ENCODE results near the gene PALM.
"Not testable (repeated sequence)": the region's sequence is repeated elsewhere in the genome, so short reads cannot be mapped to it uniquely, and the experiment has no call there.

Gene PALM

DNA sequence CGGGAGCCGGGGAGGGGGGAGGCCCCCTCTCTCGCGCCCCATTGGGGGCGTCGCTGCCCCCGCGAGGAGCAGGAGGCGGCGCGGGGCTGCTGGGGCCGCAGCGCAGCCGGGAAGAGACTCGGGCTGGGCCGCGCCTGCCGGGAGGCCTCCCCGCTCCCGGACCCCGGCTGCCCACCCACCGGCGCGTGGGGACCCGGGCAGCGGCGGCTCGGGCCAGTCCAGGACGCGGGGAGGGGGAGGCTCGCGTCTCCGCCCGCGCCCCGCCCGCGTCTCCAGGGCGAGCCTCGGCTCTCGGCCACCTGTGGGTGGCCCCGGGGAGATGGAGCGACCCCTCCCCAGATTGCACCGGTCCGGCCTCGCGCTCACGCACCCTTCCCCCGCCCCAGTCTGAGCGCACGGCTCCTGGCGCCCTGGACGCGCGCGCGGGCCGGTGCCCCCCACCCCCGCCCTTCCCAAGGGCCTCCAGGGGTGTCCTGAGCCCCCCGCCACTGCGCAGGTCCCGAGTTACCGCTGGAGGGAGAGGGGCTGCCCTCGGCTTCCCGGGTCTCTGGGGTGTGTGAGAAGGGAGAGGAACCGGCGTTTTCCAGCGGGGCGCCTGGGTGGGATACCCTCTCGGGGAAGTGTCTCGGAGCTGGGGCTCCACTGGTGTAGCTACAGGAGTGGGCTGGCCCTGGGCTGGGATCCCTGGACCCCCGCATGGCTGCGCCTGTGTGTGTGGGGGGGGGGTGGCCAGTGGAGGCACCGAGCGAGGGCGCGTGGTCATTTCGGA is 645 bp downstream of the PALM start:
- DNase-seq (ENCODE audit: low read depth), result no peak

DNA sequence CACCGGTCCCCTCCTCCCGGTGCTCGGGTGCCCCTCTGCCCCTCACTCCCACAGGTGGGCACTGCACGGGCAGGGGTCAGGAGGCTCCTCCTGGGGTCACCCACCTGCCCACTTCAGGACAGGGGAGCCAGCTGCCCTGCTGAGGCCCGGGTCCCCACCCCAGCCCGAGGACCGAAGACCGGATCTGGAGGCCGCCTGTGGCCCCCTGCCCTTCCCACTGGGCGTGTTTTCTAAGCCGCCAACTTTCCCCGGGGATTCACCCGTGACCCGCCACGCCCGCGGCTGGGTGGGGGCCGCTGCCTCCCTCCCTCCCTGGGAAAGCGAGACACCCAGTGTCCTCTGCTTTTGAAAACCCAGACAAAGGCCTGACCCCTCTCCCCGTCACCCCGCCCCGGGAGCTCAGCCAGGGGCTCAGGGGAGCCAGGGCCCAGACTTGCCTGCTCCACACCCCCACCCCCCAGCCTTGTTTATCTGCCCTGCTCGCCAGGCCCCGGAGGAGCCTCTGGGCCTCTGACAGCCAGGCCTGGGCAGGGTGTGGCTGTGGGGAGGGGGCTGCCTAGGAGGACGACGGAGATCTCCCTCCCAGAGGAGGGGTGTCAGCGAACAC is 1.3 kb downstream of the PALM start:
- DNase-seq (ENCODE audit: low read depth), result no peak

DNA sequence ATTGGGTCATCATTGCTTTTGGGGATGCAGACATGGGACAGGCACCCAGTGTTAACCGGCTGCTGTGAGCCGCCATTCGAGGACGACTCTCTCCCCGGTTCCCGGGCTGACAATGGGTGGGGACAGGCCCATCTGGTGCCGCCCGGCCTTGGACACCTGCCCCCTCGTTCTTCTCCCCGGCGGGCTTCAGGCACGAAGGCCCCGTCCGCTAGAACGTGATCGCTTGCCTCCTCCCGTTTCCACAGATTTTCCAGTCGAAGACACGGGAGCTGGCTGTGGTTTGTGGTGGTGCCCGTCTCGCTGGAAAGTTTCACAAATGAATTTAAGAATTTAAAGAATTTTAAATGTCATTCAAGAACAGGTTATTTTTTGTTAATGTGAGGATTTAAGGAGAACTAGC is 2.0 kb downstream of the PALM start:
- no peak for DNase-seq (ENCODE audit: low read depth)

DNA sequence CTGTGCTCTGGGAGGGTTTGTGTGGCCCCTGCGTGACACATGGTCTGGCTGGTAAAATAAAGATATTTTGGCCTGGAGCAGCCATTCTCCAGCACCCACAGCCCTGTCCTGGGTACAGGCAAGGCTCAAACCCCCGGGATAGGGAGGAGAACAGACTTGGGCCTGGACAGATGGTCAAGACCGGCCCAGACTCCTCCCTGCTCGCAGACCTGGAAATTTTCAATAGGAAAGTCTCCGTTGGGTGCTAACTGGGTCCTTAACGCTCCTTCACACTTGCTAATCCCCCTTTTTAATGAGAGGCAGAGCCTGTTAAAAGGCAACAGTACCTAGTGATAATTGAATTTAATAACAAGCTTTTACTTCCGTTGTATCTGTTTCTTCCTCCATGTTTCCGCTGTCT is 2.5 kb downstream of the PALM start:
- DNase-seq (ENCODE audit: low read depth), result no peak

DNA sequence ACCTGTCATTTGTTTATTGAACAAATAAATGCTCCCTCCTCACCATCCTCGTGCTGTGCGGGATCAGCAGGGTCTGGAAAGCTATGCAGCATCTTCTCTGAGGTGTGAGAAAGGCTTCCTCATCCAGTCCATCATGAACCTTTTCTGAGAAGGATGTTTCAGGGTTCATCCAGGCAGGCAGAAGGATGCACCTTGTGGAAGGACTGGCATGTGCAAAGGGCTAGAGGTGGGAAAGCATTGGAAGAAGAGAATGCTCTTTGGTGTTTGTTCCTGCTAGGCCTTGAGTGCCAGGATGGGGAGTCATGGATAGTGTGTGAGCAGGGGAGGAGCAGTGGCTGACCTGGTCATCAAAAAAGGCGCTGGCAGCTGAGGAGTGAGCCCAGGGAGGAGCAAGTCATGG is 6.6 kb downstream of the PALM start:
- DNase-seq (ENCODE audit: low read depth), result no peak

DNA sequence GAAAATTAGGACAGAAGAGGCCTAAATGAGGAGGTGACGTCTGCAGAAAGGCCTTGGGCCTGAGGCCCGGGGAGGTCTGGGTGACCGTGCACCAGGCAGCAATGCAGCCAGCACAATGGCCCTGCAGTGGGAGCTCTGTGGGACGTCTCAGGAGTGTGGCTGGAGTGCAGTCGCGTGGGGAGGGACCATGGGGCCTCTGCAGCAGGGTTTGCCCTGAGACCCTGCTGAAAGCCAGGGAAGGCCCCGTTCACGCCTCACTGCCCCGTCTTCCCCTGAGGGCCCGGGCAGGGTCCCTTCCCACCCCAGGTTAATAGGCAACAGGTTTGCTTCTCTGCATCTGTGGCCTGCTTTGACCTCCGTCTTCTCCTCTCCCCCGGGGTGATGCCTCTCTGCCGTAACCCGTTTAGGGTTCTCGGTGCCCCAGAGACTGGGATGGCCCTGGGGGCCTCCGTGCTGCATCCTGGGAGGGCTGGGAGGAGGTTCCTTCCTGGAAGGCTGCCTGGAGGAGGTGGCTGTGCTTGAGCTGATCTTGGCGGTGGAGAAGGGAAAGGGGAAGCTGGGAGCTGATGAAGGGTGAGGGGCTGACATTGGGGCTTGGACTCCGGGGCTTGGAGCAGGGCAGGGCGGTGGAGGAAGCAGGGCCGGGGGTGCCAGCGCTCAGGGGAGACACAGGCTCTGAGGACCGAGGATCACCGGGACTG is 9.7 kb downstream of the PALM start:
- no peak for DNase-seq (ENCODE audit: low read depth)

DNA sequence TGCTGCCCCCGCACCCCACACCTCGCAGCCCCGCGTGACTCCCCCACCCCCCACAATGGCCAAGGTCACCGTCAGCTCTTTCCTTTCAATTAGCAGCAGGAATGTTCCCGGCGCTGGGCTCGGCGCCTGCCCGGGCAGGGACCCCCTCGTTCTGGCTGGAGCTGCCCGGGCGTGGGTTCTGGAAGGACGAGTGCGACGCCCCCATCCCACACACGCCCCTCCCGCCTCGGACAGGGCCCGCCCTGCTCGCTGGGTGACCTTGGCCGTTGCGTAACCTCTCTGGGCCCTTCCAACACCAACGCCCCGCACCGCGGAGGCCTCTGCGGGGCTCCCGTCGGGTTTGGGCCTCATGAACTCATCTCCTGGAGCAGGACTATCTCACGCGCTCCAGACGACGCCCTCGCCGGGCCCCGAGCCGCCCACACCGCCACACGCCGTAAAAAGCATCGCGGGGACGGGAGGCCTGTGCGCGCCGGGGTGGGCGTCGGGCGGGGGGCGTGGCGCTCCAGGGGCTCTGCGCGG is 10.3 kb downstream of the PALM start:
- no peak for DNase-seq (ENCODE audit: low read depth)

DNA sequence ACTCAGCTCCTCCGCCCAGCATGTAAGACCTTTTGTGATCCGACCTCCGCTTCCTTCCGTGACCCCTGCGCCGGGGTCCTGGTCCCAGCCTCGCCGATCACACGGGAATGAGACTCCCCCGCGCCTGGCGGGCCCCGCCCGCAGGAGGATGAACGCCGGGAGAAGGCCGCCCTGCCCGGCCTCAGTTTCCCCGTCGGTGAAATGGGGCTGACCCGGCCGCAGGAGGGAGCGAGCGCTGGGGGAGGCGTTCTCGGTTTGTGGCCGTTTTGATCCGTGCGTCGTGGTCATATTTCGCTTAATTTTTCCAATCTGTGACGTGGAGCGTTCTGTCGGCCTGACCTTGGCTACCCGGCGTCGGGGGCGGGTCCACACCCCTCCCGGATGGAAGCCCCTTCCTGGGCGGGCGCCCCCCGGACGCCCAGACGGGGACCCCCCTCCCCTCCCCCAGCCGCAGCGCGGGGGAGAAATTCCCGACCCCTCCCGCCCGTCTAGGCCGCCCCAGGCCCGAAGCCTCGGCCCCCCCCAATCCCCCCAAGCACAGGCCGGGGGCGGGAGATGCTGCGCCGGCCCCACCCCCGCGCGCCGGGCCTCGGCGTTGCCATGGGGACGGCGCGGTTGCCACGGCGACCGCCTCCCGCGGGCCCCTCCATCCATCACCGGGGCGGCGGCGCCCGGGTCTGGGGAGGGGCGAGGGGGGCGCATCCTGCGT is 11.1 kb downstream of the PALM start:
- DNase-seq (ENCODE audit: low read depth), result no peak

DNA sequence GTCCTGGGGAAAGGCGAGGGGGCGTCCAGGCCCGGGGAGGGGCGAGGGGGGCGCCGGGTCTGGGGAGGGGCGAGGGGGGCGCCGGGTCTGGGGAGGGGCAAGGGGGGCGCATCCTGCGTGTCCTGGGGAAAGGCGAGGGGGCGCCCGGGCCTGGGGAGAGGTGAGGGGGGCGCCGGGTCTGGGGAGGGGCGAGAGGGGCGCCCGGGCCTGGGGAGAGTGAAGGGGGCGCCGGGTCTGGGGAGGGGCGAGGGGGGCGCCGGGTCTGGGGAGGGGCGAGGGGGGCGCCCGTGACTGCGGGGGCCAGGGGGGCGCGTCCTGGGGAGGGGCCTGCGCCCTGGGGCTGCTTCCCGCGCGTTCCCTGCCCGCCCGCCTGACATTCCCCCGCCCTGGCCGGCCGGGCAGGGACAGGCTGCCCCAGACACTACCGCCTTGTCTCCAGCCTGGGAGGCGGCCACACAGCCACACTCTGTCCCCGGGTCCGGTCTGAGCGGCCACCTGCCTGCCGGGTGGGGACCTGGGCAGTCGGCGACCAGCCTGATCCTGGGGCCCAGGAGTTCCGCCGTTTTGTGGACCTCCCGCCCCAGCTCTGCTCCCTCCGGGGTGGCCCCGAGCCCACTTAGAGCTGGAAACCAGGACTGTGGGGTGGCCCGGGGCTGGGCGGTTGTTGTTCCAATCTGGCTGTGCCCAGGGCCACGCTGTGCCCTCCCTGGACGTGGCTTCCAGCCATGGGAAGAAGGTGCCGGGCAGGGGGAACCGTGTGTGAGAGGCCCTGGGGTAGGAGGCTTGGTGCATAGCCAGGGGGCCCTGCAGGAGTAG is 11.8 kb downstream of the PALM start:
- no peak for DNase-seq (ENCODE audit: low read depth)

DNA sequence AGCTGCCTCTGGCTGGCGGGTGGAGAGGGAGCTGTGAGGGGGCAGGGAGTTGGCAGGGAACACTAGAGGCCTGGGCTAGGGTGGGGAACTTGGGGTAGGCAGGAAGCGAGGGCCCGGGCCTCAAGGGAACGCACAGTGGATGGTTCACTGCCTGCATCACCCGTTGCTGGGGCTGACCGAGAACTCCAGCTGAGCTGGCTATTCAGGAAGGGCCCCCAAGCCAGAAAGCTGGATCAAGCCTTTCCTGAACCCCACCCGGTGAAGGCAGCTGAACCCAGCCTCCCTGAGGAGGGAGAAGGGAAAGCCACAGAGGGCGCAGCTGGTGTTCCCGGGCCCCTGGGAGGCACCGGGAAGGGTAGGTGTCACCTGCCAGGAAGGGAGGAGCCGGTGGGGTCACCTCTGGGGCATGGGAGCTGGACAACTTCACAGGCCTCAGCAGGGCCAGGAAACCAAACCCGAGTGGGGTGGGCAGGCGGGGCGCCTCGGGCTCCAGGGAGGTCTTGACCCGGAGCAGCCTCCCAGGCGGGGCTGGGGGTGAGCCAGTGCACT is 13.9 kb downstream of the PALM start:
- no peak for DNase-seq (ENCODE audit: low read depth)

DNA sequence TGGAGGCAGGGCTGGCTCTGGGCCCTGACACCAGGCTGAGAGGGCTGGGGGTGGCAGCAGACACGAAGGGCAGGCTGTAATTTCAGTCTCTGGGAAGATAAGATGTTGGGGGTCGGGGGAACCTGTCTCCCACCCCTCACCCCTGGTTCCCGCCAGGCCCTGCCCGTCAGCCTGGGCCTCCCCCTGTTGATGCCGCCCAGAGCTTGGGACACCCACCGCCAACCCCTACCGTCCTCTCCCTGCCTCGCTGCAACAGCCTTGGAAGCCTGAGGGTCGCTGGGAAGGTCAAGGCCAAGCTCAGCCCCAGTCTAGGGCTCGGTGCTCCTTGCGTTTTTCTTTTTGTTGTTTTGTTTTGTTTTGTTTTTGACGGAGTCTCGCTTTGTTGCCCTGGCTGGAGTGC is 14.5 kb downstream of the PALM start:
- DNase-seq (ENCODE audit: low read depth), result no peak

DNA sequence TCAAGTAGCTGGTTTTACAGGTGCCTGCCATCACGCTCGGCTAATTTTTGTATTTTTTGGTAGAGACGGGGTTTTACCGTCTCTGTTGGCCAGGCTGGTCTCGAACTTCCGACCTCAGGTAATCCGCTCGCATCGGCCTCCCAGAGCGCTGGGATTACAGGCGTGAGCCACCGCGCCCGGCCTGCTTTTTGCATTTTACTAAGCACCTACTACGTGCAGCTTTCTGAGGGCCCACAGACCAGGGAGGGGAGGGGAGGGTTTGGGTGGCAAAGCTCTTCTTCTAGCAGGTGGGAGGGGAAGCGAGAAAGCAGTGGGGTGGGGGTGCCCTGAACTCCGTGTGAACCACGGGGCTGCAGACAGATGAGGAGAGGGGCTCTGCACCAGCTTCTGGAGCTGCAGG is 15.0 kb downstream of the PALM start:
- DNase-seq (ENCODE audit: low read depth), result no peak

DNA sequence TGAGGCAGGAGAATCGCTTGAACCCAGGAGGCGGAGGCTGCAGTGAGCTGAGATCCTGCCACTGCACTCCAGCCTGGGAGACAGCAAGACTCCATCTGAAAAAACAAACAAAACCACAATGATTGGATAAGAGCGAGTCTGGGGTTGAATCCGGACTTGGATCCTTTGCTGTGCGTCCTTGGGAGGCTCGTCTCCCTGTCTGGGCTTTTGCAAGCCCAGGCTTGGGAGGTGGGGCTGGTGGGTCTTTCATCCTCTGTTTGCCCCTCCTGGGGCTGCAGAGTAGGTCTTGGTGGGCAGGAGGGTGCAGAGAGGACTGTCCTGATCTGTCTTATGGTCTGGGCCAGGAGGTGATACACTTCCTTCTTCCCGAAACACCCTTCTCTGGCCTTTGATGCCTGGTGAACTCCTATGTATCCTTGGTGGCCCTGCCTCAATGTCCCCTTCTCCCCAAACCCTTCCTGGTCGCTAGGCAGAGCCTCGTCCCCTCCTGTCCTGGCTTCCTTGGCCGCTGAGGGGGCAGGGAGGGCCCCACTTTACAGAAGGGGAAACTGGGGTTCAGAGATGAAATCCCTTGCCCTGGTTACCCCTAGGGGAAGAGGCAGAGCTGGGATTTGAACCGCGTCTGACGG is 16.8 kb downstream of the PALM start:
- no peak for DNase-seq (ENCODE audit: low read depth)

DNA sequence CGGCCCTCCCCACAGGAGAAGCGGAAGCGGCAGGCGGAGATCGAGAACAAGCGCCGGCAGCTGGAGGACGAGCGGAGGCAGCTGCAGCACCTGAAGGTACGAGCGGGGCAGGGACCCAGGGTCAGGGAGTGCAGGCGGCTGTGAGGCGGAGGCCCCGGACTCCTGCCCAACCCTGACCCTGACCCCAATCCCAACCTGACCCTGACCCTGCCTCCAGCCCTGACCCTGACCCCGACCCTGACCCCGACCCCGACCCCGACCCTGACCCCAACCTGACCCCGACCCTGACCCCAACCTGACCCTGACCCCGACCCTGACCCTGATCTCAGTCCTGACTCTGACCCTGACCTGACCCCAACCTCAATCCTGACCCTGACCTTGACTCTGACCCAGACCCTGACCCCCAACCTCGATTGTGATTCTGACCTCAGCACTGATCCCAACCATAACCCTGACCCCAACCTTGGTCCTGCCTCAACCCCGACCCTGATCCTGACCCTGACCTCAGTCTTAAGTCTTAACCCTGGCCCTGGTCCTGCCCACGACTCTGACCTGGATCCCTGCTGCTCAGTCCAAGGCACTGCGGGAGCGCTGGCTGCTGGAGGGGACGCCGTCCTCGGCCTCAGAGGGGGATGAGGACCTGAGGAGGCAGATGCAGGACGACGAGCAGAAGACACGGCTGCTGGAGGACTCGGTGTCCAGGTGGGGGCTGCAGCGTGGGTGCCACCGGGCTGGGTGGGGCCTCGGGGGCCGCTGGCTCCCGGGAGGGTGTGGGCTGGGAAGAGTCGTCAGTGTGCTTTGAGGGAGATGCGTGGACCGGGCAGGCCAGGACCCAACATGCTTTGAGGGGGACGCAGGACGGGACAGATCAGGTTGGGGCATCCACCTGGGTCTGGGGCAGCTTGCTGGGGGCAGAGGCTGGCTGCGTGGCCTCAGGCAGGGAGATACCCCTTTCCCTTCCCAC is 18.5 kb downstream of the PALM start:
- DNase-seq (ENCODE audit: low read depth), result no peak

DNA sequence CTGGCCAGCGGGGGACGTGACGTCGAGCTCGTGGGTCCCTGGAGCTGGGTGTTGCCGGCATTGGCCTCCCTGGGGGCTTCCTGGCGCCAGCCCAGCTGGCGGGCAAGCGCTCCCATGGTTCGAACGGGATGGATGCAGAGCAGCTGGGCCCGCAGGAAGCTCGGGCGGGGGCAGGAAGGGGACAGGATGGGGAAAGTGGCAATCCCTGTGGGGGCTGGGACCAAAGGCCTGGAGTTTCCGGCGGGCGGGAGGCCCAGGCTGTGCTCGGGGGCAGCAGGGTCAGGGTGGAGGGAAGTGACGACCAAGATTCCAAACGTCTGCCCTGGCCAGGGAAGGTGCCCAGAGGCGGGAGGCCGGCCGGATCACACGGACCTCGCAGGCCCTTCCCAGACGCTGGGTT is 19.3 kb downstream of the PALM start:
- no peak for DNase-seq (ENCODE audit: low read depth)

DNA sequence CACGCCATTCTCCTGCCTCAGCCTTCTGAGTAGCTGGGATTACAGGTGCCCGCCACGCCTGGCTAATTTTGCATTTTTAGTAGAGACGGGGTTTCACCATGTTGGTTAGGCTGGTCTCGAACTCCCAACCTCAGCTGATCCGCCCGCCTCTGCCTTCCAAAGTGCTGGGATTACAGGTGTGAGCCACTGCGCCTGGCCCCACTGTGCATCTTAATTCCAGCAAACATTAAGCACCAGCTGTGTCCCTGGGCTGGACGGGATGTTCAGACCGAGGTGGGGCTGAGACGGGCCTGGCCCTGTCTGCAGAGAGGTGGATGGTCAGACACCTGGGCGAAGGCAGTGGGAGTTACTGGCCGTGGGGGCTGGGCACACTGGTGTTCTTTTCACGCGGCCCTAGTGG is 20.8 kb downstream of the PALM start:
- not testable (repeated sequence) for DNase-seq (ENCODE audit: low read depth)

DNA sequence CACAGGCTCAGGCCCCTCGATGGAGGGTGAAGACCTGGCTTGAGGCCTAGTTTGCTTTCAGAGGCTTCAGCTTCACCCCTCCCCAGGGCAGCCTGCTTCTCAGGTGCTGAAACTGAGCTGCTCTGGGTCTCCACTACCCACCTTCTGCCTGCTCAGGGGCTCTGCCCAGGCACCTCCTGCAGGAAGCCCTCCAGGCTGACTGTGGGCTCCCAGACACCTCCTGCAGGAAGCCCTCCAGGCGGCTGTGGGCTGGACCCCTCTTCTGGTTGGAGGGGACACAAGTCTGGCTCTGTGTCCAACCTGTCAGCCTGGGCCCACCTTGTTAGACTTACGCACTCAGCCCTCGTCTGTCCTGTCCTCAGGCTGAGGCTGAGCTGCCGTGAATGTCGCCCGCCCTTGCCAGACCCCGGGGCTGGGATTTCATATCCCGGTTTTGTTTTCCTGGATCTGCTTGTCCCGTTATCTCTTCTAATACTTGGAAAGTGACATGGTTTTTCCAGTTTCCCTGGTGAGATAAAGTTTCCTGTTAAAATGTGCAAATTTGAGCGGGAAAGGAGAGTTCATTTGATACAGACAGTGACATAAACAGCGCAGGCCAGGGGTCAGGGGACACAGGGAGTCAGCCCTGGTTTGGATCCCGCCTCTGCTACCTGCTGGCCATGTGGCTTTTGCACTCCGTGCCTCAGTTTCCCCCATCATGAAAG is 21.4 kb downstream of the PALM start:
- DNase-seq (ENCODE audit: low read depth), result no peak

DNA sequence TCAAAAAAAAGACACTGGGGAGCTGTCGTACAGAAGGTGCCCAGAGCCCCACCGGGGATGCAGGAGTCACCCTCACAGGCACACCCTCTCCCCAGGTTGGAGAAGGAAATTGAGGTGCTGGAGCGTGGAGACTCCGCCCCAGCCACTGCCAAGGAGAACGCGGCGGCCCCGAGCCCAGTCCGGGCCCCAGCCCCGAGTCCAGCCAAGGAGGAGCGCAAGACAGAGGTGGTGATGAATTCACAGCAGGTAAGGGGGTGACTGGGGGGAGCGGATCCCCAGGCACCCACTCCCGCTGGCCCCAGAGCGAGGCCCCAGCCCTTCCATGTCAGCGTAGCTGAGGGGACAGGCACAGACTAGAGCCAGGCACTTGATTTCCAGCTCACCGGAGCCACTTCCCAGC is 22.3 kb downstream of the PALM start:
- no peak for DNase-seq (ENCODE audit: low read depth)

Data from stimulated activated CD8-positive, alpha-beta memory T cell treated with anti-CD3 and anti-CD28 coated beads, Interleukin-15, amount 100 ng/mL, for 1 hour (primary cell).